Hepatocyte (in vitro differentiated cells): Measurements from ENCODE around the gene GPI. TPM values are rescaled to one million over a fixed set of nuclear protein-coding genes. Genes with fewer than 3 reads are reported as not detected.

Source experiments
- DNase-seq: peaks from one replicate; pipeline ENCODE4 v3.0.0-alpha.2; 2016; ENCODE audit warnings: low spot score
- H2AFZ ChIP-seq: fragments of 200-600 bp; sonication (generic); 2 replicates; pipeline ENCODE4 v1.6.0; 2016; ENCODE audit warnings: antibody characterized with exemption, mild to moderate bottlenecking
- H3K27ac ChIP-seq: fragments of 200-600 bp; sonication (generic); 2 replicates; pipeline ENCODE4 v1.5.1; 2016; ENCODE audit warnings: mild to moderate bottlenecking
- H3K27me3 ChIP-seq: fragments of 200-600 bp; sonication (generic); 2 replicates; pipeline ENCODE4 v1.6.1; 2016
- H3K36me3 ChIP-seq: fragments of 200-600 bp; sonication (generic); replicated peaks from 2 replicates; pipeline ENCODE4 v1.5.1; 2016; ENCODE audit warnings: low read depth; ENCODE audit not compliant: insufficient read depth
- H3K4me1 ChIP-seq: fragments of 200-600 bp; sonication (generic); 2 replicates; pipeline ENCODE4 v1.5.1; 2016; ENCODE audit warnings: mild to moderate bottlenecking, moderate library complexity; ENCODE audit not compliant: insufficient read depth
- H3K4me2 ChIP-seq: fragments of 200-600 bp; sonication (generic); 2 replicates; pipeline ENCODE4 v1.6.0; 2016
- H3K4me3 ChIP-seq: fragments of 200-600 bp; sonication (generic); 2 replicates; pipeline ENCODE4 v1.5.1; 2016; ENCODE audit warnings: mild to moderate bottlenecking
- H3K79me2 ChIP-seq: fragments of 200-600 bp; sonication (generic); 2 replicates; pipeline ENCODE4 v1.6.0; 2017; ENCODE audit warnings: mild to moderate bottlenecking
- H3K9me2 ChIP-seq: fragments of 200-600 bp; sonication (generic); replicated peaks from 2 replicates; pipeline ENCODE4 v1.6.0; 2017; ENCODE audit warnings: mild to moderate bottlenecking; ENCODE audit not compliant: insufficient read depth
- H3K9me3 ChIP-seq: fragments of 200-600 bp; sonication (generic); 2 replicates; pipeline ENCODE4 v1.5.1; 2016; ENCODE audit warnings: low read depth, mild to moderate bottlenecking
- H4K20me1 ChIP-seq: fragments of 200-600 bp; sonication (generic); 2 replicates; pipeline ENCODE4 v1.6.0; 2016; ENCODE audit warnings: mild to moderate bottlenecking; ENCODE audit not compliant: insufficient read depth, poor library complexity, severe bottlenecking
- CTCF ChIP-seq: fragments of 200-600 bp; sonication (generic); IDR thresholded peaks from 2 replicates; pipeline ENCODE4 v1.5.1; 2016; ENCODE audit warnings: antibody characterized with exemption, mild to moderate bottlenecking; ENCODE audit not compliant: poor library complexity
- EZH2 ChIP-seq: fragments of 200-600 bp; sonication (generic); IDR thresholded peaks from 2 replicates; pipeline ENCODE4 v1.6.1; 2016; ENCODE audit warnings: antibody characterized with exemption, mild to moderate bottlenecking, borderline replicate concordance
- EZH2phosphoT487 ChIP-seq: fragments of 200-600 bp; sonication (generic); IDR thresholded peaks from one replicate; pipeline ENCODE4 v1.6.1; 2018; ENCODE audit warnings: antibody characterized with exemption, mild to moderate bottlenecking, low read depth, moderate library complexity; ENCODE audit not compliant: unreplicated experiment, severe bottlenecking
- WGBS: methylation state at CpG from one replicate; pipeline ENCODE4 v1.1.6; 2016; ENCODE audit warnings: low lambda C conversion rate; ENCODE audit errors: missing lambda C conversion rate; 5-methylcytosine and 5-hydroxymethylcytosine counted together
- polyA plus RNA-seq: library from polyadenylated mRNA; unstranded; fragments of >200 nt; fragmentation: Nextera tagmentation; extraction: Ambion mirVana; gene quantifications from 2 replicates; pipeline ENCODE4 v1.2.1, GENCODE V29; 2016
- total RNA-seq: library from RNA; depleted of rRNA; stranded (reverse); fragments of >200 nt; gene quantifications from 2 replicates; pipeline ENCODE4 v1.2.3, GENCODE V29; 2014

Gene GPI
- total and polyA plus RNA-seq, 2 experiments from 2014 or later: 117 to 120 TPM

- H3K4me3 ChIP-seq: no peak overlapping the region
- peaks cover 4% of the 10 kb centered on the region for H3K4me1 ChIP-seq
- 96% methylated on average over 7 of the region's 7 CpGs for WGBS
- no peaks in the 10 kb centered on the region for H3K9me2 ChIP-seq
- peaks cover 16% of the 10 kb centered on the region for H3K79me2 ChIP-seq
- no peaks in the 10 kb centered on the region for H3K27me3 ChIP-seq
- TF ChIP-seq EZH2 (no peak), CTCF (no peak), EZH2phosphoT487 (no peak)
- H3K36me3 ChIP-seq: no peaks in the 10 kb centered on the region
- H3K27ac ChIP-seq: no peak overlapping the region
- H3K4me2 ChIP-seq: no peak overlapping the region
- H4K20me1 ChIP-seq: no peaks in the 10 kb centered on the region
- H3K9me3 ChIP-seq: no peaks in the 10 kb centered on the region
- H2AFZ ChIP-seq: no peak overlapping the region
- no peak for DNase-seq
These were observed 44.7 kb upstream of the GPI start for GRCh38 chr19:34320277-34320676.

GRCh38 chr19:34321735-34322134 lies 43.3 kb upstream of the GPI start:
- Histone ChIP-seq H3K9me2 (no peaks in the 10 kb centered on the region), H3K27ac (no peak overlapping the region), H3K27me3 (no peaks in the 10 kb centered on the region), H3K4me1 (peaks cover 4% of the 10 kb centered on the region), H3K4me3 (no peak overlapping the region), H3K36me3 (no peaks in the 10 kb centered on the region), H3K9me3 (no peaks in the 10 kb centered on the region), H3K79me2 (peaks cover 9% of the 10 kb centered on the region), H4K20me1 (no peaks in the 10 kb centered on the region), H3K4me2 (no peak overlapping the region), H2AFZ (no peak overlapping the region)
- TF ChIP-seq EZH2: no peak
- TF ChIP-seq EZH2phosphoT487: no peak
- TF ChIP-seq CTCF: no peak
- DNase-seq: no peak
- 96% methylated on average over 6 of the region's 6 CpGs for WGBS

GRCh38 chr19:34323433-34324204 lies 41.4 kb upstream of the GPI start:
- Histone ChIP-seq H3K9me2 (no peaks in the 10 kb centered on the region), H3K27ac (no peak overlapping the region), H3K4me1 (no peaks in the 10 kb centered on the region), H4K20me1 (no peaks in the 10 kb centered on the region), H3K9me3 (no peaks in the 10 kb centered on the region), H3K27me3 (no peaks in the 10 kb centered on the region), H3K4me2 (no peak overlapping the region), H2AFZ (no peak overlapping the region), H3K36me3 (no peaks in the 10 kb centered on the region), H3K79me2 (no peaks in the 10 kb centered on the region), H3K4me3 (no peak overlapping the region)
- WGBS: 81% methylated on average over 7 of the region's 7 CpGs
- no peak for TF ChIP-seq EZH2phosphoT487
- TF ChIP-seq EZH2: no peak
- TF ChIP-seq CTCF: no peak
- peak; percentile 44 for DNase-seq
